Dermis microvascular lymphatic vessel endothelial cell (primary cell): Measurements from ENCODE around the gene IQCF5. TPM values are rescaled to one million over a fixed set of nuclear protein-coding genes. Genes with fewer than 3 reads are reported as not detected.
"Not testable (repeated sequence)": the region's sequence is repeated elsewhere in the genome, so short reads cannot be mapped to it uniquely, and the experiment has no call there.

Experiments
- DNase-seq, 2 donors: peaks; one replicate each; pipeline versions ENCODE4 v3.0.0 to v3.0.0-alpha.2; 2010; ENCODE audit warnings: low read depth in 2 of 2
- total RNA-seq: library from RNA; depleted of rRNA; stranded (reverse); fragments of >200 nt; gene quantifications from 2 replicates; pipeline ENCODE4 v1.2.1, GENCODE V29; 2014

IQCF5 gene
- total RNA-seq, 1 donor from 2014 or later = not detected

GRCh38 chr3:51868896-51869295, 6.5 kb downstream of the IQCF5 start:
- not testable (repeated sequence) for DNase-seq

- DNase-seq = no peak
Observed at GRCh38 chr3:51862886-51863285, 12.5 kb downstream of the IQCF5 start.

GRCh38 chr3:51860703-51861665, 14.4 kb downstream of the IQCF5 start, which contains the start of gene IQCF2:
Gene IQCF2 (plus strand): TSS chr3:51861615. CDS start chr3:51861667, 52 bp downstream.
- no peak for DNase-seq

GRCh38 chr3:51855411-51855810, 20.0 kb downstream of the IQCF5 start:
- not testable (repeated sequence) for DNase-seq

- DNase-seq = no peak
Observed at GRCh38 chr3:51845129-51845528, 30.3 kb downstream of the IQCF5 start.

- no peak for DNase-seq
Observed at GRCh38 chr3:51836606-51837005, 38.8 kb downstream of the IQCF5 start.

- DNase-seq = no peak
Observed at GRCh38 chr3:51830836-51831385, 44.5 kb downstream of the IQCF5 start.

- DNase-seq = no peak
Observed at GRCh38 chr3:51830345-51830744, 45.1 kb downstream of the IQCF5 start.

GRCh38 chr3:51828297-51828696, 47.1 kb downstream of the IQCF5 start:
- DNase-seq = no peak

Other genes starting within 250 kb of the IQCF5 start
- gene TEX264, start 204.3 kb downstream of the IQCF5 start, total RNA-seq = 28.9 and 48.9 TPM in 2 replicates
- gene GRM2, start 168.5 kb downstream of the IQCF5 start, total RNA-seq = under 0.01 TPM in 2 replicates
- not detected in 2 replicates for gene IQCF6, start 96.4 kb downstream of the IQCF5 start, total RNA-seq
- not detected in 2 replicates for gene IQCF2, start 14.0 kb downstream of the IQCF5 start, total RNA-seq
- not detected in 2 replicates for gene IQCF1, start 27.8 kb upstream of the IQCF5 start, total RNA-seq
- 16.9 and 18.6 TPM in 2 replicates for gene RRP9, start 66.3 kb upstream of the IQCF5 start, total RNA-seq
- 5.6 and 6.7 TPM in 2 replicates for gene PARP3, start 66.8 kb upstream of the IQCF5 start, total RNA-seq
- under 0.01 TPM in 1 of 2 replicates, not detected in the other for gene GPR62, start 79.8 kb upstream of the IQCF5 start, total RNA-seq
- gene PCBP4, start 91.9 kb upstream of the IQCF5 start, total RNA-seq = 16.7 and 18.1 TPM in 2 replicates
- gene ABHD14B, start 98.4 kb upstream of the IQCF5 start, total RNA-seq = 9.5 and 12.8 TPM in 2 replicates
- 4.2 and 5.3 TPM in 2 replicates for gene ABHD14A, start 99.5 kb upstream of the IQCF5 start, total RNA-seq
- gene ACY1, start 107.9 kb upstream of the IQCF5 start, total RNA-seq = 19.4 and 23.5 TPM in 2 replicates
- gene RPL29, start 120.3 kb upstream of the IQCF5 start, total RNA-seq = 811 and 952 TPM in 2 replicates
- 6.9 and 8.7 TPM in 2 replicates for gene DUSP7, start 181.0 kb upstream of the IQCF5 start, total RNA-seq